Transverse colon (tissue), 3 donors: ENCODE measurements around the gene SLC37A2.

Source experiments
- CTCF ChIP-seq, 5 experiments: fragments of 200-600 bp in 3 of 5; fragments of 450-650 bp in 2 of 5; sonication (generic) in 3 of 5; IDR thresholded peaks; 1 replicate in 2 of 5; 2 replicates in 3 of 5; pipeline ENCODE4 v1.5.1; 2016 to 2017; ENCODE audit warnings: antibody characterized with exemption in 5 of 5, inconsistent platforms in 3 of 5, mild to moderate bottlenecking in 2 of 5, moderate library complexity in 1 of 5
- POLR2A ChIP-seq: fragments of 450-650 bp; IDR thresholded peaks from one replicate; pipeline ENCODE4 v1.6.1; 2016; ENCODE audit warnings: antibody characterized with exemption, mild to moderate bottlenecking, moderate library complexity

DNA sequence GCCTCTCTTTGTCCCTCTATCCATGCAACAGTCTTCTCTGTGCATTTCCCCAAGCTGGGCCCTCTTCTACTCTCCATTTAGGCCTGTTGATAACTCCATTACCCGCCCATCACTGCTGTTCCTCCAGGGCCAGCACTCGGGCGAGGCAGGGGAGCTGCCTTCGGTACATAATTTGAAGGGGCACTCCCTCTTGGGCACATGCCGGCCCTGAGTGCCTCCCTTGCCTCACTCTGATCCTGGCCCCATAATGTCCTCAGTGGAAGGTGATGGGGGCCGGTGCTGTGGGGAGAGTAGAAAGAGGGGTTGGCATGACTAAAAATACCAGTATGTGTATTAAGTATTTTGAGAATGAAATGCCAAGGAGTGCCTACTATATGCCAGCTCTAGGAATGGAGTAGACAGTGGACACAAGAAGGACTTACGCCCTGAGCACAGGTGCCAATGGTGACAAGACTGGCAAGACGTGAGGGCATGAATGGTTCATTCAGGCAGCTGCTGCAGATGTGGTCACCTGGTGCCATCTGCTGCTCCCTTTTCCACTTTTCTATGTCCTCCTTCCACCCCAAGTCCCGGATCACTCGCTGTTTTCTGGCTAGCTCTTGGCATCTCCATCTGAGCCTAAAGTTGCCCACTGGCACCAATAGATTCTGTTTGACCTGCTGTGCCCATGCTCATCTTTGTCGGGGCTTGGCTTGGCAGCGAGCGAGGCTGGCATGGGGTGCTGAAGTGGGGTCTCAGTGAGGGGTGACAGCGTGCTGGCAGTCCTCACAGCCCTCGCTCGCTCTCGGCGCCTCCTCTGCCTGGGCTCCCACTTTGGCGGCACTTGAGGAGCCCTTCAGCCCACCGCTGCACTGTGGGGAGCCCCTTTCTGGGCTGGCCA is 25.7 kb downstream of the SLC37A2 start:
- TF ChIP-seq CTCF (IDR thresholded peaks at IDR 0.05), result no peak
- TF ChIP-seq POLR2A, result no peak
